DOHH2 (cell line): ENCODE measurements around the gene SPTBN1.

Experiments used
- CTCF ChIP-seq: fragments of 200-600 bp; sonication (generic); IDR thresholded peaks from one replicate; pipeline ENCODE4 v1.5.1; 2014; ENCODE audit warnings: antibody characterized with exemption, mild to moderate bottlenecking, low read depth, low read length; ENCODE audit not compliant: poor library complexity, severe bottlenecking
- EZH2phosphoT487 ChIP-seq: fragments of 200-600 bp; sonication (generic); IDR thresholded peaks from 2 replicates; pipeline ENCODE4 v1.6.1; 2017; ENCODE audit warnings: borderline replicate concordance, mild to moderate bottlenecking, antibody characterized with exemption, low read length, moderate library complexity, mixed read lengths

GRCh38 chr2:54503828-54504227, 47.7 kb downstream of the SPTBN1 start:
- TF ChIP-seq CTCF (no peak), EZH2phosphoT487 (no peak)
